GM18873 (cell line): ENCODE results near the gene CPSF4L.

ENCODE experiments used
- ATAC-seq: cut with Tn5 transposase; IDR thresholded peaks from one replicate; pipeline ENCODE4 v1.9.1; 2021; ENCODE audit warnings: mild to moderate bottlenecking, moderate library complexity, moderate number of reproducible peaks; ENCODE audit not compliant: unreplicated experiment, low FRiP score

Gene CPSF4L

DNA sequence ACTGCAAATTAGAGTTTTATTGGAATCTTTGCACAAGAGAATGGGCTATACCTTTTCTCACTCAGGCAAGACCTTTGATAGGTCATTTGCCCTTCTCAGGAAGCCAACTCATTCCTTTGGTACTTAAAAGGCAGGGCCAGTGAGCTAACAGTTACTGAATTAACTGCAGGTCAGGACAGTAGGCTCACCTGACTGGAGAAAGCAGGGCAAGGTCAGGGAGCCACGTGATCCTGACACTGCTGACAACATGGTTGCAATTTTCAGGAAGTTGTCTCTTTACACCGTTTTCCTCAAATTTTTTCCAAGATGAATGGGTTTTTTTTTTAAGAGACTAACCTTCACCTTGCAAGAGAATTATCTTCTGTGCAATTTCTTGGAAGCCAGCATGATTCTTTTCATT lies 21.1 kb downstream of the CPSF4L start:
- ATAC-seq = no peak

DNA sequence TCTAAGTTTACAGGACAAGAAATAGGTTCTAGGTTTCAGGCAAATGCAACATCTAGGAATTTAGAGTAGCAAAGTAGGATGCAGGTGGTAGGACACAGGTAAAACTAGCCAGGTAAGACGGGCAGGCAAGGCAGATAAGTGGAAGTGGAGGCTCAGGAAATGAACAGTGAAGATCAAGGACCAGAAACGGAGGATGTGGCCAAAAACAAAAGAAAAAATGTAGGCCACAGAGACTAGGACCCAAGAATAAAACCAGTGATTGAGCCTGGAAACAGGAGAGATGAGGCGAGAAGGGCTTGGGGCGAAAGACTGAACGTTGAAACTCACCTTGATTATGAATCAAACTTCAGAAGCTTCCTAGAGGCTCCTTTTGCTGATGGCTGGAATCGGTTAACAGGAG lies 24.0 kb downstream of the CPSF4L start:
- ATAC-seq = no peak

- ATAC-seq = no peak
Measured at GRCh38 chr17:73234736-73235135, 26.9 kb downstream of the CPSF4L start.

DNA sequence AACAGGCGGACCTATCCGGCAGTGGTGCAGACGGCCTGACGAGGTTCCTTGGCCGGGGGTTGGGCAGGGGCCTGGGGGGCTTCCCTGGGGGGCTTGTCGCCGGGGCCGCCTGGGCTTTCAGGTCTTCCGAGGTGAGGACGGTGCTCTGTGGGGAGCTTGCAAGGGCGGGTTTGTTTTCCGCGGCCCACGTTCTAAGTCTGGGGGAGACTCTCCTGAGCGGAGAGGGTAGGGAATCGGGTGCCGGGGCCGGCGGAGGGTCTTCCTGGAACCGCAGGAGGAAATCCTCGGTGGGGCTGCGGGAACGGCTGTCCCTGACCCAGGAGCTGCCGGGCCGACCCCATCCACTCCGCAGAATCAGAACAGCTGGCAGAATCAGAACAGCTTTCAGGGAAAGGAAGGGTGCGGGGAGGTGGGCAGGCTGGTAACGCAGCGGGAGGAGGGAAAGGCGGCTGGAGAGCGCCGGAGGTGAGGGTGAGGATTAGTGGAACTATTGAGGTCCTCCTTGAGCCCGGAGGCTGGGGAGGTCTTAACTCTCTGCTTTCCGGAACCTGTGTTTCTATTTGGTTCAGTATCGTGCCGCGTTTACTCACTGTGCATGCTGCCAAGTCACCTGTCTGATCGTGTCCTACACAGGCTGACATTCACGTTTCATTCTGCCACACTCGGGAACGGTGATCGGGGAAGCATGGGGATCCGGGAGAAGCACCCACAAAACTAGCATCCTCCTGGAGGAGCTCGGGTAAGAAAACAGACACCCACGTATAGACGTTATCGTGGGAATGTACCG lies 28.9 kb downstream of the CPSF4L start:
- peak; percentile 9 for ATAC-seq

DNA sequence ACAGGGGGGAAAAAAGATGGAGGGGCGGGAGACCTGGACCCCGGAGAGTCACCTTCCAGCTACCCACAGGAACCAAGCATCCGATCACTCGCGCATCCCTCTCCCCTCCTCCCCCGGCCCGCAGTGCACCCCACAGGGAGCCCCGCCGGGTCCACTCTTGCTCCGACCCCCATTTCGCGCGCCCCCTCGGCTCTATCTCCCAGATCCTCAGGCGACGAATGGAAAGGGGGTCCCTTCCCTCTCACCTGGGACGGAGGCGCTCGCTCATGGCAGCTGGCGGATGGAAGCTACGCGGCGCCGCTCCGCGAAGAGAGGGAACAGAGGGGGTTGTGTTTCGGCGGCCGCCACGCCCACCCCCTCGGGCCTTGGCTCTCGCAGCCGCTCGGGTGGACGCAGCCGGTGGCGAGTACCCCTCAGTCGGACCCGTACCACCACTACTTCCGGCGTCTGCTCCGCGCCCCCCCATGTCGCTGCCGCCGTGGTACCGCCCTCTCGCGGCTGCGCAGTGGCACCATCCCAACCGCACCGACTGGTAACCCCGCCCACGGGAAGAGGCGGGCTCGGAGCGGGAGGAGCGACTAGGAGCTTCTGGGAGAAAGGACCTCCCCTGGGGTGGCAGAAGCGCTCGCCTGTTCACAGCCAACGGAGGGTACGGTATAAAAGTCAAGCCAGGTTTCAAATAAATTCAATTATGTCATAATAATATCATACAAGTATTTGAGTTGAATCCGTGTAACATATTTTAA lies 29.7 kb downstream of the CPSF4L start:
- ATAC-seq = peak; percentile 74

GRCh38 chr17:73231395-73231794 lies 30.3 kb downstream of the CPSF4L start:
- ATAC-seq = no peak

DNA sequence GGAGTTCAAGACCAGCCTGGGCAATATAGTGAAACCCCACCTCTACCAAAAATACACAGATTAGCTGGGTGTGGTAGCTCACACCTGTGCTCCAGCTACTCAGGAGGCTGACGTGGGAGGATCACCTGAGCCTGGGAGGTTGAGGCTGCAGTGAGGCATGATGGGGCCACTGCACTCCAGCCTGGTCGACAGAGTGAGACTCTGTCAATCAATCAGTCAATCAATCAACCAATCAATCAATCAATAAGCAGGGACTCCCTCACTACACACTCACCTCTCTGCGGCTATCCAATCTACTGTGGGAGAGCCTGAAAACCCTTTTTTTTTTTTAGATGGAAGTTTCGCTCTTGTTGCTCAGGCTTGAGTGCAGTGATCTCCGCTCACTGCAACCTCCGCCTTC lies 31.6 kb downstream of the CPSF4L start:
- no peak for ATAC-seq

GRCh38 chr17:73228748-73229236 lies 32.9 kb downstream of the CPSF4L start:
- ATAC-seq = no peak

DNA sequence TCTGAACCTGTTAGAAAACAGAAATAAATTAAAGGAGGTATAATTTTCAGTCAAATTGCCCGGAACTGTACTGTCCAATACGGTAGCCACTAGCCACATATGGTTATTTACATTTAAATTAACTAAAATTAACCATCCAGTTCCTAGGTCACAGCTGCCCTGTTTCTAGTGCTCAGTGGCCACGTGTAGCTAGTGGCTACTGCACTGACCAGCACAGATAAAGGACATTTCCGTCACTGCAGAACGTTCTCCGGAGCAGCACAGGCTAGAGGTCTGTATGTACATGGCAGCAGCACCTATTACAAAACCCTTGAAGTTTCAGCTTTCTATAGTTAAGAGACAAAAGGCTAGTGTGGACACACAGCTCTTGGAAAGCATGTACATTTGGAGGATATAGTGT lies 33.7 kb downstream of the CPSF4L start:
- no peak for ATAC-seq

- no peak for ATAC-seq
Measured at GRCh38 chr17:73227379-73227778, 34.3 kb downstream of the CPSF4L start.

DNA sequence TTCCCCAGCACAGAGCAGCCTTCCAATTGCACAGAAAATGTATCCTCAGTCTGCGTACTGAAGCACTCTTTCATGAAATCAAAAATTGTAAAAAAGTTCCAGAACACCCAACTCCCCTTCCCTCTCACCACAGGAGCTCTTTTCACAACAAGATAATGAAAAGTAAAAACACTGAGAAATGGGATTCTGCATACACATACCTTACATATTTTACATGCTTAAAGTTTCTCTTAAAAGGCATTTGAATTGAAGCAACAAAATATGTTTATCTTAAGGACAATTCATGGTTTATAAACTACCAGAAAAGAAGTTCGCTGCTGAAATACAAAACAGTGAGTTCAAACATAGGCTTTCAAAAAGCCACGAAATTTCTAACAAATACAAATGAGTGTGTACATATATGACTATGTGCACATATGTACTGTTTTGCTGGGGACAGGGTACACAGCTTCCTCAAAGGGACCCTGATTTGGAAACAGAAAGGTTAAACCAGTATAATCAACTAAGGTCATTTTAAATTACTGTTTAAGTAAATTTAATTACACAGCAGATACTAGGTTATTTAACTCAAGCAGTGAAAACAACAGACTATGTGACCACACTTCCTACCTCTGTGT lies 35.0 kb downstream of the CPSF4L start:
- ATAC-seq = no peak

- no peak for ATAC-seq
Measured at GRCh38 chr17:73224663-73225305, 36.9 kb downstream of the CPSF4L start.

- ATAC-seq = no peak
Measured at GRCh38 chr17:73224237-73224636, 37.4 kb downstream of the CPSF4L start.

DNA sequence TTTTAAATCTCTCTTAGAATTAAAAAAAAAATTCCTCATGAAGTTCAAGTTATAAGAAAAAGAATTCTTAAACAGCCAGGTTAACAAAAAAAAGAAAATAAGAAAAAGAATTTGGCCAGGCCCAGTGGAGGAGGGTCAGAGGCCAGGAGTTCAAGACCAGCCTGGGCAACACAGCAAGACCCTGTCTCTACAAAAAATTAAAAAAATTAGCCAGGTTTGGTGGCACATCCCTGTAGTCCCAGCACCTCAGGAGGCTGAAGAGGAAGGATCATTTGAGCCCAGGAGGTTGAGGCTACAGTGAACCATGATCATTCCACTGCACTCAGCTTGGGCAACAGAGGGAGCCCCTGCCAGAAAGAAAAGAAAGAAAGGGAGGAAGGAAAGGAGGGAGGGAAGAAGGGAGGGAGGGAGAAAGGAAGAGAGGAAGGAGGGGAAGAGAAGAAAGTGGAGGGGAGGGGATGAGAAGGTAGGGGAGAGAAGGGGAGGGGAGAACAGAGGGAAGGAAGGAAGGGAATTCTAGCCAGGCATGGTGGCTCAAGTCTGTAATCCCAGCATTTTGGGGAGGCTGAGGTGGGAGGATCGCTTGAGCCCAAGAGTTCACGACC lies 38.0 kb downstream of the CPSF4L start:
- no peak for ATAC-seq

GRCh38 chr17:73215447-73215846 lies 46.2 kb downstream of the CPSF4L start:
- no peak for ATAC-seq

- ATAC-seq = no peak
Measured at GRCh38 chr17:73214851-73215250, 46.8 kb downstream of the CPSF4L start.

- no peak for ATAC-seq
Measured at GRCh38 chr17:73214008-73214407, 47.7 kb downstream of the CPSF4L start.

DNA sequence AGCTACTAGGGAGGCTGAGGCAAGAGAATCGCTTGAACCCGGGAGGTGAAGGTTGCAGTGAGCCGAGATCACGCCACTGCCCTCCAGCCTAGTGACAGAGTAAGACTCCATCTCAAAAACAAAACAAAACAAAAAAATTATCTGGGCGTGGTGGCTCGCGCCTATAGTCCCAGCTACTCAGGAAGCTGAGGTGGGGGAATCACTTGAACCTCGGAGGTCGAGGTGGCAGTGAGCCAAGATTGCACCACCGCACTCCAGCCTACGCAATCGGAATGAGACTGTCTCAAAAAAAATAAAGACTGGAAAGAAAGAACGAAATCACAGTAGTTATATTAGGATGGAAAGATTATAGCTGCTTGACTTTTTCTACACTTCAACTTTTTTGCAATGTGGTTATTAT lies 49.9 kb downstream of the CPSF4L start:
- no peak for ATAC-seq

DNA sequence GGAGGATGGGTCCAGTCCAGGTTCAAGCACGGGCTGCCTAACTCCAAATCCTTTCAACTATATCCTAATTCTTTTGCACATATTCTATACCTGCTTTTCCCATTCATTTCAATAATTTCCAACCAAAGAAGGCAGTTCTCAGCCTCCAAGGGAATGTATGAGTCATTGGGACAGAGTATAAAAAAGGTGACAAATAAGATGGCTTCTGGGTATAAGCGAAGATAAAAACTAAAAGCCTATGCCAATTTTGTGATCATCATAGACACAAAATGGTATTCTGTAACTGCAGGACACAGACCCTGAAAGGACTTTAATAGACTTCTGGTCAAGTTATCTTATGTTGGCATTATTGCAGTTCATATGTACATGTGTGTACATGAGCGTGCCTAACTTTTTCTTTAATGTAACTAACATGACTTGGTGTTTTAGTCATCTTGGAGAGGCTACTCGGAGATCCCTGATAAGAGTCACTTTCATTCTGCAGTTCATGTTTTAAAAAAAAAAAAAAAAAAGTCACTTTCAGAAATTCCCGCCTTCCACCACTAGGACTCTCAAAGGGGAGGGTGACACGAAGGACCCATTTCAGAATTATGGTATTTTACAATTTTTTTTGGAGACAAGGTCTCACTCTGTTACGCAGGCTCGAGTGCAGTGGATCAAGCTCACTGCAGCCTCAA lies 51.5 kb downstream of the CPSF4L start:
- no peak for ATAC-seq

- ATAC-seq = no peak
Measured at GRCh38 chr17:73209436-73209835, 52.2 kb downstream of the CPSF4L start.
